GM18508 (cell line): Measurements from ENCODE around the gene MEA1.
"Not testable (repeated sequence)": the region's sequence is repeated elsewhere in the genome, so short reads cannot be mapped to it uniquely, and the experiment has no call there.

Experiments used
- ATAC-seq: cut with Tn5 transposase; IDR thresholded peaks from one replicate; pipeline ENCODE4 v1.9.1; 2021; ENCODE audit warnings: moderate number of reproducible peaks; ENCODE audit not compliant: insufficient read depth, unreplicated experiment

The MEA1 gene

GRCh38 chr6:43013097-43013842 lies 476 bp downstream of the MEA1 start:
- ATAC-seq: no peak

DNA sequence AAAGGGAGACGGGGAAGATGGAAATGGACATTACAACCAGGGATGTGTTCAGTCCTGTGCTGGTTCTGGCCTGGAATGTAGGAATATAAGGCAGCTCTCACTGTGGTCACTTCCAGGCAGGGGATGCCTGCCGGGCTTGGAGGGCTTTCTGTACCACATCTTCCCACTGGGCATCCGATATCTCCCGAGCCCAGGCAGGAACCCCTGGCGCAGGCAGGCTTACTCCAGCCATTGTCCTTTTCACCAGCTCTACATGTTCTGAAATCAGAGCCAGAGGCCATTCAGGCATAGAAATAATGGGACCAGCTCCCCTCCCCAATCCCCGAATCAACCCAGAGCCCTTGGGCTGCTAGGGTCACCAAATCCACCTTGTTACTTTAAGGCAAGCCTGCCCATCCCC lies 1.4 kb downstream of the MEA1 start:
- ATAC-seq: no peak

- ATAC-seq: no peak
Measured at GRCh38 chr6:43011207-43011606, 2.5 kb downstream of the MEA1 start.

DNA sequence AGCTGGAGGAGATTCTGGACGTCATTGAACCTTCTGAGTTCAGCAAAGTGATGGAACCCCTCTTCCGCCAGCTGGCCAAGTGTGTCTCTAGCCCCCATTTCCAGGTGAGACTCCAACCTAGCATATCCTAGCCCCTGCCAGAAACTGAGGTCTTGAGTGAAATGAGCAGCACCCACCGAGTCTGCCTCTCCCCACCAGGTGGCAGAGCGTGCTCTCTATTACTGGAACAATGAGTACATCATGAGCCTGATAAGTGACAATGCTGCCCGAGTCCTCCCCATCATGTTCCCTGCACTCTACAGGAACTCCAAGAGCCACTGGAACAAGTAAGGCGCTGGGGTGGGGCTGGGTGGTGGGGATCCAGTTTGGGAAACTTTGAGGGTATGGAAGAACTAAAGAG lies 4.6 kb downstream of the MEA1 start:
- ATAC-seq: no peak

DNA sequence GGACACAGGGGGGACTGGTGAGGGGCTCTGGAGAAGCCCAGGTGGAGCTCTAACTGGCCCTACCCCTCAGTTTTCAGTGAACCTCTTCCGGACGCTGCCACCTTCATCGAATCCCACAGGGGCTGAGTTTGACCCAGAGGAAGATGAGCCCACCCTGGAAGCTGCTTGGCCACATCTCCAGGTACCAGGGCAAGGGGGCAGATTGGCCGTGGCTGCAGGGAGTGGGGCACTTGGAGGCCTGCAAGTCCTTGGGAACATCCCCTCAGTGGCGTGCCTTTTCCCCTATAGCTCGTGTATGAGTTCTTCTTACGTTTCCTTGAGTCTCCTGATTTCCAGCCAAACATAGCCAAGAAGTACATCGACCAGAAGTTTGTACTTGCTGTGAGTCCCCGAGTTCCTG lies 6.6 kb downstream of the MEA1 start:
- no peak for ATAC-seq

- no peak for ATAC-seq
Measured at GRCh38 chr6:43006251-43006650, 7.5 kb downstream of the MEA1 start.

- no peak for ATAC-seq
Measured at GRCh38 chr6:43005844-43006243, 7.9 kb downstream of the MEA1 start.

DNA sequence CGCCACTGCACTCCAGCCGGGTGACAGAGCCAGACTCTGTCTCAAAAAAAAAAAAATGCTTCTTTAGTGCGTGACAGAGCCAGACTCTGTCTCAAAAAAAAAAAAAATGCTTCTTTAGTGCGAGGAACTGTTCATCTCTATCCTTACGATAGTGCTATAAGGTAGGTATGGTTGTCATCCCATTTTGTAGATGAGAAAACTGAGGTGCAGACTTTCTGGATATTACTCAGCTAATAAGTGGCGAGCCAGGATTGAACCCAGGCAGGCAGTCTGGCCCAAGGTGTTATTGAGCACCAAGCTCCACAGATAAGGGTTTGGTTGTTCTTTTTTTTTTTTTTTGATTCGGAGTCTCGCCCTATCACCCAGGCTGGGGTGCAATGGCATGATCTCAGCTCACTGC lies 11.9 kb downstream of the MEA1 start:
- ATAC-seq: no peak

GRCh38 chr6:42998205-42998604 lies 15.5 kb downstream of the MEA1 start:
- ATAC-seq: not testable (repeated sequence)

- no peak for ATAC-seq
Measured at GRCh38 chr6:42996513-42996912, 17.2 kb downstream of the MEA1 start.

- no peak for ATAC-seq
Measured at GRCh38 chr6:42993445-42993844, 20.3 kb downstream of the MEA1 start.

DNA sequence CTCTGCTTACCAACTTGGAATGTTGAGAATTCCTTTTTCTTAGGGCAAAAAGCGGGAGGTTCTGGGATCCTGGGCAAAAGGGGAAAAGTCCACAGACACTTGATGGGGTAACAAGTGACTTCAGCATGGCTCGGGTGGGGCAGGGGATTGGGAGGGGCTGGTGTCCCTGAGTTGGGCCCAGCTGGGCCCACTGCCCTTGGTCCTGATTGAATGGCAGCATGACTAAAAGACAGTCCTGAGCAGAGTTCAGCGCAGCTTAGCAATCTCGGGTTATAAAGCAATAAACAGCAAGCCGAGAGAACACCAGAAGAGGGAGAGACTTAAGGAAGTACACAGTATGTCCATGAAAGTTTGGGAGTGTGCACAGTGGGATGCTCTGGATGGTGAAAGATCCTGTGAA lies 23.8 kb downstream of the MEA1 start:
- ATAC-seq: no peak

- no peak for ATAC-seq
Measured at GRCh38 chr6:42988486-42989020, 25.2 kb downstream of the MEA1 start.

DNA sequence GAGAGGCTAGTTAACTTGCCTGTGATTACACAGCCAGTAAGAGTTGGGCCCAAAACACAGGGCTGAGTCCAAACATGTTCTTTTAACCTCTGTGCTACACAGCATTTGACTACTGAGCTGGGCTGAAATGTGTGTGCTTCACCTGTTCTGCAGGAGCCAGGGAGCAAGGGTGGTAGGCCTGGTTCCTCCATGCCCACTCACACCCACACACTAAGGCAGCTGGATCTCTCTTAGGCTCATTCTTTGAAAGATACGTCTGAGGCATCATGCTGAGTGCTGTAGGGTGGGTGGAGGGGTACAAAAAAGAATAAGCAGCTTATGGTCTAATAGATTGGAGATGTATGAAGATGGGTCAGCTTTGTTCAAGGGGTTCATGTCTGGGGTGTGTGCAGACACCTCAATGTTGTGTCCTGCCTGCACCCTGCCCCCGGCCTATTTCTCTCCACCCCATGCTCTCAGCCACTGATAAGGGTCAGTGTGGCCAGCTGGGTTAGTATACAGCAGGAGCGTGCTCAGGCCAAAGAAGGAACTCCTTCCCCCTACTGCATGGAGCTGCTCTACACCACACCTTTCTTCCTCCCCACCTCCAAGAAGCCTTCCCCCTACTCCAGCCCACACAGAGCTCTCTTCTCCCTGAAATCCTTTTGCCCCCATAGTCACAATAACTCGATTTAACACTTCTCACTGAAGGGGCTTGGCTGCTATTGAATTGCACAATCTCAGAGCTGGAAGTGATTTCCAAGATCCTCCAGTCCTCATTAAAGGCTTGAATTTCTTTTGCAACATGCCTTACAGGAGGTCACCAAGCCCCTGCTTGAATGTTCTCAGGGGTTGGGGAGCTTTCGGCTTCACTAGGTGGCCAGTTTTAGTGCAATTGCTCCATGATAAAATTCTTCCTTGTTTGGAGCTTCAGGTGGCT lies 26.0 kb downstream of the MEA1 start:
- ATAC-seq: no peak

GRCh38 chr6:42984924-42985475 lies 28.7 kb downstream of the MEA1 start:
- no peak for ATAC-seq

- ATAC-seq: peak; percentile 78
Measured at GRCh38 chr6:42984001-42984923, 29.5 kb downstream of the MEA1 start, which contains the start of gene PPP2R5D. TSS of gene PPP2R5D (plus strand) at chr6:42984570. CDS start at chr6:42984678, 108 bp downstream.

DNA sequence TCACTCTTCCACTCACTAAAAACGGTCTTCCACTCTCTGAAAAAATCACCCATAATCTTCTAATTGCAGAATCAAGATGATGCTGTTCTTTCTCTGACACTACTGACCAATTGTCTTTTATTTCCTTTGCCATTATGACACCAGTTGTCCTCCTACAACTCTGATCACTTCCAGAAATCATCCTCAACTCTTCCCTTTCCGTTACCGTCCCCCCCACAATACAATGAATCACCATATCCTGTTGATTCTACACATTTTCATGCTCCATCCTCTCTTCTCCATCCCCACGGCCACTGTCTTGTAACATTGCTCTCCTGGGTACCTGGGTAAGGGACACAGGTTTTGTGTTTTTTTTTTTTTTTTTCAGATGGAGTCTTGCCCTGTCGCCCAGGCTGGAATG lies 31.9 kb downstream of the MEA1 start:
- ATAC-seq: no peak

- no peak for ATAC-seq
Measured at GRCh38 chr6:42979523-42980177, 34.1 kb downstream of the MEA1 start.

GRCh38 chr6:42978839-42979522 lies 34.8 kb downstream of the MEA1 start, which contains the start of gene PEX6:
TSS of gene PEX6 (minus strand) at chr6:42979181. CDS start at chr6:42979150, 31 bp downstream.
- no peak for ATAC-seq
